Measurements from ENCODE around the gene ARHGAP25. TPM values are rescaled to one million over a fixed set of nuclear protein-coding genes. Genes with fewer than 3 reads are reported as not detected.

Gene ARHGAP25
- total RNA-seq, 6 experiments from 2014 or later: not detected

GRCh38 chr2:68692511-68692910, 42.1 kb upstream of the ARHGAP25 start:
- no peak overlapping the region for H3K27ac Mint-ChIP-seq
- H3K27me3 Mint-ChIP-seq (ENCODE audit: insufficient read depth): peaks cover 30% of the 10 kb centered on the region
- H3K4me3 Mint-ChIP-seq: no peak overlapping the region
- no peaks in the 10 kb centered on the region; the same call in 1 of the 2 replicates for H3K36me3 Mint-ChIP-seq (ENCODE audit: low read depth)
- peaks cover 4% of the 10 kb centered on the region for H3K9me3 Mint-ChIP-seq
- no peak for DNase-seq
- H3K4me1 Mint-ChIP-seq (ENCODE audit: low read depth): no peaks in the 10 kb centered on the region
- no peak for TF ChIP-seq CTCF (IDR thresholded peaks at IDR 0.05)

GRCh38 chr2:68693951-68694350, 40.7 kb upstream of the ARHGAP25 start:
- Mint-ChIP-seq H3K4me3 (no peak overlapping the region), H3K9me3 (peaks cover 4% of the 10 kb centered on the region), H3K27me3 (ENCODE audit: insufficient read depth) (peaks cover 35% of the 10 kb centered on the region), H3K4me1 (ENCODE audit: low read depth) (no peaks in the 10 kb centered on the region), H3K36me3 (ENCODE audit: low read depth) (no peaks in the 10 kb centered on the region; the same call in 1 of the 2 replicates), H3K27ac (no peak overlapping the region)
- no peak for DNase-seq
- TF ChIP-seq CTCF (IDR thresholded peaks at IDR 0.05): no peak

DNA sequence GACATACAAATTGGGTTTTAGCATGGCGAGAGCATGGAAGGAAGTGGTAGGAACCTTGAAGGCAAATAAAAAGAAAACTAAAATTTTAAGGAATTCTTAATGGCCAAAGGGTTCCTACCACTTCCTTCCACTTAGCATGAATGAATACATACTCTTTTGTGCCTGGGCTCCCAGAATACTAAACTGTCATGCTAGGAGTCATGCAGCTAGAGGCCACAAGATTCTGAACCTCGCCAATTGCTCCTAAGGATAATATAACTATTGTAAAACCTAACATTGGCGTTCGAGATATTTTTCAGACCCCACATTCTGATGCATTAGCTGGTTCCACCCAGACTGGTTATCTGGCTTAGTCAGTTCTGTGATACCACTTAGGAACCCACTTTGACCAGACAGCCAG, 38.6 kb upstream of the ARHGAP25 start:
- no peak for TF ChIP-seq CTCF (IDR thresholded peaks at IDR 0.05)
- H3K4me3 Mint-ChIP-seq: no peak overlapping the region
- H3K9me3 Mint-ChIP-seq: peaks cover 13% of the 10 kb centered on the region
- H3K4me1 Mint-ChIP-seq (ENCODE audit: low read depth): no peaks in the 10 kb centered on the region
- H3K36me3 Mint-ChIP-seq (ENCODE audit: low read depth): no peaks in the 10 kb centered on the region; the same call in 1 of the 2 replicates
- no peak for DNase-seq
- H3K27ac Mint-ChIP-seq: no peak overlapping the region
- peaks cover 28% of the 10 kb centered on the region for H3K27me3 Mint-ChIP-seq (ENCODE audit: insufficient read depth)

DNA sequence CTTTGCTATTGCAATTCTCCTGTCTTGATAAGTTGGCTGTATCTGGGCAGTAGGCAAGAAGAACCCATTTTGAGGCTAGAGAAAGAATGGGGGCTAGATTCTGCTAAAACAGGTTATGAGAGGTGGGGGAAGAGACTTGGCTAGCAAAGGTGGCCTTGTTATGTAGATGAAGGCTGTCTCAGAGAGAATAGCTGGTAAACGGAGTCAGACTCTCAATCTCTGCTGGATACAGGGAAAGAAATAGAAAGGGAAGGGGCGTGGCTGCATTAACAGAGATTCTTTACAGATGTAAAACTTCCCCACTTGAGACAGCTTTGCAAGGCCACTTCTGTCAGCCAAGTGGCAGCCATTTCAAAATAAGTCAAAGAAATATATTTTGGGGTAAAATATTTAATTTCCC, 38.1 kb upstream of the ARHGAP25 start:
- H3K4me3 Mint-ChIP-seq: no peak overlapping the region
- TF ChIP-seq CTCF (IDR thresholded peaks at IDR 0.05): no peak
- H3K27ac Mint-ChIP-seq: no peak overlapping the region
- no peaks in the 10 kb centered on the region for H3K4me1 Mint-ChIP-seq (ENCODE audit: low read depth)
- H3K36me3 Mint-ChIP-seq (ENCODE audit: low read depth): no peaks in the 10 kb centered on the region; the same call in 1 of the 2 replicates
- DNase-seq: no peak
- H3K9me3 Mint-ChIP-seq: peaks cover 13% of the 10 kb centered on the region
- peaks cover 28% of the 10 kb centered on the region for H3K27me3 Mint-ChIP-seq (ENCODE audit: insufficient read depth)

- Mint-ChIP-seq H3K36me3 (ENCODE audit: low read depth) (no peaks in the 10 kb centered on the region; the same call in 1 of the 2 replicates), H3K27ac (no peak overlapping the region), H3K27me3 (ENCODE audit: insufficient read depth) (peaks cover 28% of the 10 kb centered on the region), H3K4me1 (ENCODE audit: low read depth) (no peaks in the 10 kb centered on the region), H3K9me3 (peaks cover 13% of the 10 kb centered on the region), H3K4me3 (no peak overlapping the region)
- no peak for TF ChIP-seq CTCF (IDR thresholded peaks at IDR 0.05)
- DNase-seq: no peak
These were observed 35.8 kb upstream of the ARHGAP25 start for GRCh38 chr2:68698567-68699377.

Data from HFFc6 (cell line).